H1 (cell line): Measurements from ENCODE around the gene C19orf38. TPM values are rescaled to one million over a fixed set of nuclear protein-coding genes. Genes with fewer than 3 reads are reported as not detected.

Experiments used
- CTCF ChIA-PET: fragments of 300-600 bp; sonication (Branson Sonifier 250); formaldehyde crosslinking; loops from one replicate; lab custom pipeline; 2021; ENCODE audit not compliant: partially characterized antibody; lab: Charles Lee
- POLR2A ChIA-PET: fragments of 300-600 bp; sonication (Branson Sonifier 250); formaldehyde crosslinking; loops from one replicate; lab custom pipeline; 2021; ENCODE audit warnings: inconsistent platforms; ENCODE audit not compliant: partially characterized antibody; lab: Charles Lee
- DNase-seq, 2 experiments: peaks; one replicate each; pipeline versions ENCODE4 v3.0.0 to v3.0.0-alpha.2; 2010 to 2022; ENCODE audit warnings: low spot score in 2 of 2, low read depth in 1 of 2, mixed read lengths in 1 of 2
- FAIRE-seq: peaks from 2 replicates; lab custom pipeline; 2011; peaks lifted over from hg19 to GRCh38; lab: Jason Lieb, UNC
- H2AFZ ChIP-seq: 2 replicates; pipeline ENCODE4 v1.8.1; 2012; ENCODE audit warnings: low read length, inconsistent platforms
- H2AK5ac ChIP-seq: 2 replicates; pipeline ENCODE4 v1.6.1; 2013; ENCODE audit warnings: low read depth, low read length
- H2BK120ac ChIP-seq: replicated peaks from 2 replicates; pipeline ENCODE3; 2013; ENCODE audit warnings: low read depth, low read length, inconsistent platforms
- H2BK12ac ChIP-seq: 2 replicates; pipeline ENCODE4 v1.6.1; 2013; ENCODE audit warnings: low read depth, low read length
- H2BK15ac ChIP-seq: 2 replicates; pipeline ENCODE4 v1.6.1; 2013; ENCODE audit warnings: low read length
- H2BK20ac ChIP-seq: 2 replicates; pipeline ENCODE4 v1.6.1; 2013; ENCODE audit warnings: low read length
- H2BK5ac ChIP-seq: 2 replicates; pipeline ENCODE4 v1.6.1; 2013; ENCODE audit warnings: low read depth, low read length
- H3K14ac ChIP-seq: 2 replicates; pipeline ENCODE4 v1.6.1; 2013; ENCODE audit warnings: inconsistent platforms; ENCODE audit not compliant: insufficient read length
- H3K18ac ChIP-seq: 2 replicates; pipeline ENCODE4 v1.6.1; 2013; ENCODE audit warnings: low read length; ENCODE audit errors: extremely low read depth
- H3K23ac ChIP-seq: 2 replicates; pipeline ENCODE4 v1.6.1; 2013; ENCODE audit warnings: inconsistent platforms; ENCODE audit not compliant: insufficient read length
- H3K23me2 ChIP-seq: 2 replicates; pipeline ENCODE4 v1.6.1; 2013; ENCODE audit warnings: low read depth, low read length
- H3K27ac ChIP-seq: 2 replicates; pipeline ENCODE4 v1.6.1; 2011; ENCODE audit warnings: low read depth, low read length, inconsistent platforms
- H3K27me3 ChIP-seq, 4 experiments: replicated peaks in 1 of 4; 1 replicate in 1 of 4; 2 replicates in 3 of 4; pipeline versions ENCODE4 v1.6.1 to v1.8.1; 2011 to 2013; ENCODE audit warnings: low read length in 3 of 4, mild to moderate bottlenecking in 3 of 4, inconsistent platforms in 2 of 4, mixed read lengths in 2 of 4, moderate library complexity in 1 of 4; ENCODE audit not compliant: control insufficient read depth in 3 of 4, insufficient read depth in 3 of 4; ENCODE audit errors: extremely low read depth in 1 of 4
- H3K36me3 ChIP-seq, 4 experiments: 2 replicates each; pipeline versions ENCODE4 v1.6.1 to v1.8.1; 2011 to 2013; ENCODE audit warnings: mild to moderate bottlenecking in 4 of 4, low read length in 3 of 4, moderate library complexity in 2 of 4, control low read depth in 1 of 4, inconsistent platforms in 1 of 4; ENCODE audit not compliant: insufficient read depth in 4 of 4, control insufficient read depth in 2 of 4
- H3K4ac ChIP-seq: replicated peaks from 2 replicates; pipeline ENCODE3; 2013; ENCODE audit warnings: low read length, low read depth, mixed read lengths, inconsistent platforms; ENCODE audit not compliant: insufficient read length
- H3K4me1 ChIP-seq, 4 experiments: replicated peaks in 1 of 4; 1 replicate in 1 of 4; 2 replicates in 3 of 4; pipeline versions ENCODE4 v1.6.1 to v1.8.1; 2011 to 2013; ENCODE audit warnings: low read length in 3 of 4, inconsistent platforms in 2 of 4, mixed read lengths in 1 of 4; ENCODE audit not compliant: insufficient read depth in 4 of 4, control insufficient read depth in 3 of 4
- H3K4me2 ChIP-seq, 2 experiments: 2 replicates each; pipeline versions ENCODE4 v1.6.1 to v1.8.1; 2011 to 2013; ENCODE audit warnings: low read depth in 2 of 2, low read length in 2 of 2, control low read depth in 1 of 2, inconsistent platforms in 1 of 2, mild to moderate bottlenecking in 1 of 2; ENCODE audit not compliant: insufficient read depth in 1 of 2
- H3K4me3 ChIP-seq, 4 experiments: fragments of 200-600, 300-600 bp in 1 of 4; sonication (generic), shearing (Covaris generic), sonication (Bioruptor Twin) in 1 of 4; 2 replicates each; pipeline versions ENCODE4 v1.5.1 to v1.8.1; 2011 to 2016; ENCODE audit warnings: low read length in 4 of 4, low read depth in 3 of 4, control low read depth in 2 of 4, inconsistent platforms in 2 of 4, mild to moderate bottlenecking in 2 of 4, mixed read lengths in 1 of 4, moderate library complexity in 1 of 4; ENCODE audit not compliant: insufficient read depth in 2 of 4; ENCODE audit errors: extremely low read depth in 1 of 4
- H3K56ac ChIP-seq: replicated peaks from 2 replicates; pipeline ENCODE3; 2013; ENCODE audit warnings: low read depth, mild to moderate bottlenecking, mixed read lengths, low read length, inconsistent platforms; ENCODE audit not compliant: insufficient read length
- H3K79me1 ChIP-seq: 2 replicates; pipeline ENCODE4 v1.6.1; 2013; ENCODE audit warnings: low read depth, low read length, control low read depth
- H3K79me2 ChIP-seq, 2 experiments: 2 replicates each; pipeline versions ENCODE4 v1.6.1 to v1.8.1; 2012 to 2013; ENCODE audit warnings: low read length in 2 of 2, mild to moderate bottlenecking in 2 of 2, inconsistent platforms in 1 of 2; ENCODE audit not compliant: insufficient read depth in 2 of 2, control insufficient read depth in 1 of 2
- H3K9ac ChIP-seq, 4 experiments: replicated peaks in 1 of 4; 1 replicate in 1 of 4; 2 replicates in 3 of 4; pipeline versions ENCODE4 v1.6.1 to v1.8.1; 2011 to 2013; ENCODE audit warnings: low read depth in 3 of 4, low read length in 3 of 4, control low read depth in 2 of 4, mild to moderate bottlenecking in 2 of 4, moderate library complexity in 2 of 4, inconsistent platforms in 1 of 4; ENCODE audit errors: extremely low read depth in 1 of 4
- H3K9me3 ChIP-seq, 2 experiments: 2 replicates each; pipeline versions ENCODE4 v1.6.1 to v1.8.1; 2012 to 2013; ENCODE audit warnings: mild to moderate bottlenecking in 2 of 2, moderate library complexity in 2 of 2, control low read depth in 1 of 2, inconsistent platforms in 1 of 2, low read depth in 1 of 2, low read length in 1 of 2, mixed read lengths in 1 of 2; ENCODE audit not compliant: insufficient read depth in 2 of 2
- H4K20me1 ChIP-seq, 2 experiments: replicated peaks in 1 of 2; 2 replicates each; pipeline versions ENCODE3 to v1.8.1; 2011 to 2013; ENCODE audit warnings: inconsistent platforms in 2 of 2, low read length in 2 of 2, mild to moderate bottlenecking in 1 of 2; ENCODE audit not compliant: insufficient read depth in 2 of 2, control insufficient read depth in 1 of 2
- H4K5ac ChIP-seq: 2 replicates; pipeline ENCODE4 v1.6.1; 2013; ENCODE audit warnings: low read length, low read depth, mixed read lengths, inconsistent platforms; ENCODE audit not compliant: insufficient read length
- H4K8ac ChIP-seq: 2 replicates; pipeline ENCODE4 v1.8.0; 2013; ENCODE audit warnings: mild to moderate bottlenecking, moderate library complexity, low read length, inconsistent platforms; ENCODE audit not compliant: insufficient read depth; ENCODE audit errors: extremely low read depth
- H4K91ac ChIP-seq: replicated peaks from 2 replicates; pipeline ENCODE3; 2013; ENCODE audit warnings: low read length, mixed read lengths, inconsistent platforms; ENCODE audit not compliant: insufficient read length
- POU5F1 ChIP-seq: IDR thresholded peaks from 2 replicates; pipeline ENCODE4 v1.6.1; 2011; ENCODE audit warnings: low read depth, mild to moderate bottlenecking, low read length, moderate library complexity
- WGBS, 2 experiments: shearing (Covaris generic) in 1 of 2; methylation state at CpG; one replicate each; pipeline versions ENCODE4 v1.1.6 to v1.1.7; 2013 to 2015; ENCODE audit warnings: low lambda C conversion rate in 2 of 2, mixed read lengths in 2 of 2, inconsistent platforms in 1 of 2, low coverage in 1 of 2, missing lambda C conversion rate in 1 of 2; ENCODE audit not compliant: insufficient replicate concordance in 2 of 2, insufficient coverage in 1 of 2, insufficient read length in 1 of 2; ENCODE audit errors: extremely low coverage in 1 of 2, missing lambda C conversion rate in 1 of 2; 5-methylcytosine and 5-hydroxymethylcytosine counted together
- polyA plus RNA-seq, 7 experiments: library from polyadenylated mRNA; depleted of rRNA in 3 of 7; stranded (reverse) in 5 of 7; unstranded in 2 of 7; fragments of >200 nt in 5 of 7; fragments of 200-250 nt in 2 of 7; gene quantifications; 1 replicate in 5 of 7; 2 replicates in 1 of 7; 4 replicates in 1 of 7; pipeline versions ENCODE4 v1.2.1 to v1.2.3, GENCODE V29; 2011 to 2013; ENCODE audit warnings: missing spikeins in 2 of 7, mixed read lengths in 2 of 7
- total RNA-seq: library from RNA; stranded (reverse); fragmentation: NEBNext Ultra II Directional; extraction: Animal tissue kit (Norgen Biotek cat#: 25700); gene quantifications from 2 replicates; pipeline ENCODE4 v1.2.1, GENCODE V29; 2021

Gene C19orf38
- total and polyA plus RNA-seq, 2 of the 8 experiments (the other 6 are each of a cell fraction or from before 2014, with no cell fraction given), result 0.53 TPM; not detected in 1

DNA sequence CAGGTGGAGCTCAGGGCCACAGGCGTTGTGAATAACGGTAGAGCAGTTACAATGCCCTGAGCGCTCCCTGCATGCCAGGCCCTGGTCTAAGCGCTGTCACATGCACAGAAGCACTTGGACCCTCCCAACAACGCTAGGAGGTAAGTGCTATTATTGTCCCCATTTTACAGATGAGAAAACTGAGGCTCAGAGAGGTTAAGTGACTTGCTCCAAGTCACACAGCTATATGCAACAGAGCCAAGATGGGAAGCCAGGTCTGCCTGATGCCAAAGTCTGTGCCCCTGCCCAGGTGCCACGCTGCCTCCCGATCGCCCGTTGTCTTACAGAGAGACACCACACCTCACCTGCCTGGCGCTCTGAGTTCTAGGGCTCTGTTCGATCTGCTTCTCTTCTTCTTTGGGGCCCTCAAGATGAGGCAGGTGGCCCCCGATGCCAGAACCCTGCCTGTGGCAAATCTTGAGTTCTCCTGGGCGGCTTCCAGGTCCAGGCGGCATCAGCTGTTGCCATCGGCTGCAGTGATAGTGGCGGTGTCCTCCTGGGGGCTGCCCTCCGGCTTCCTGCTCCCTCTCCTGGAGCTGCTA is 60.3 kb downstream of the C19orf38 start:
- no peak overlapping the region for H3K18ac ChIP-seq
- no peaks in the 10 kb centered on the region for H3K23me2 ChIP-seq
- no peak overlapping the region for H3K27ac ChIP-seq
- no peak overlapping the region for H3K9ac ChIP-seq
- H4K8ac ChIP-seq, result no peak overlapping the region
- H2AFZ ChIP-seq, result no peak overlapping the region
- H3K36me3 ChIP-seq, result peaks cover 16 to 32% (median 25%) of the 10 kb centered on the region in 4 experiments
- H3K4me1 ChIP-seq, result no peaks in the 10 kb centered on the region
- DNase-seq (no peak), FAIRE-seq (no peak)
- ChIA-PET CTCF (interaction anchor here (0.6 to 1.7 kb wide), 2 partner anchors 10 to 826 kb away, joined by 4 to 5 read pairs; no protein-coding TSS in a partner anchor), POLR2A (no interaction called here)
- H3K4me3 ChIP-seq, result no peak overlapping the region
- H3K79me2 ChIP-seq, result peaks cover 0 to 8% of the 10 kb centered on the region in 2 experiments; a peak in 1 of 4 replicates
- no peak overlapping the region for H3K56ac ChIP-seq
- no peak overlapping the region for H2BK5ac ChIP-seq
- no peak overlapping the region for H3K14ac ChIP-seq
- peaks cover 11% of the 10 kb centered on the region for H3K79me1 ChIP-seq
- no peak overlapping the region for H2BK20ac ChIP-seq
- no peak overlapping the region for H2BK15ac ChIP-seq
- no peak overlapping the region for H2BK12ac ChIP-seq
- H4K20me1 ChIP-seq, result peaks cover 4 to 15% of the 10 kb centered on the region in 2 experiments
- no peak overlapping the region for H4K5ac ChIP-seq
- H3K23ac ChIP-seq, result no peak overlapping the region
- 96% methylated on average over 17 of the region's 17 CpGs; no CpG with 5 or more reads in 1 of the 2 experiments for WGBS, 2 experiments
- H2AK5ac ChIP-seq, result no peak overlapping the region
- no peak overlapping the region for H2BK120ac ChIP-seq
- no peak overlapping the region for H4K91ac ChIP-seq
- no peak overlapping the region for H3K4ac ChIP-seq
- no peaks in the 10 kb centered on the region for H3K27me3 ChIP-seq
- no peaks in the 10 kb centered on the region for H3K9me3 ChIP-seq
- no peak overlapping the region for H3K4me2 ChIP-seq
- no peak for TF ChIP-seq POU5F1
